Putamen (tissue), 1 donor: ENCODE data around the gene RPL3.

Experiments used
- DNase-seq: peaks from one replicate; pipeline ENCODE4 v3.0.0-alpha.2; 2016; ENCODE audit warnings: low spot score

Gene RPL3

DNA sequence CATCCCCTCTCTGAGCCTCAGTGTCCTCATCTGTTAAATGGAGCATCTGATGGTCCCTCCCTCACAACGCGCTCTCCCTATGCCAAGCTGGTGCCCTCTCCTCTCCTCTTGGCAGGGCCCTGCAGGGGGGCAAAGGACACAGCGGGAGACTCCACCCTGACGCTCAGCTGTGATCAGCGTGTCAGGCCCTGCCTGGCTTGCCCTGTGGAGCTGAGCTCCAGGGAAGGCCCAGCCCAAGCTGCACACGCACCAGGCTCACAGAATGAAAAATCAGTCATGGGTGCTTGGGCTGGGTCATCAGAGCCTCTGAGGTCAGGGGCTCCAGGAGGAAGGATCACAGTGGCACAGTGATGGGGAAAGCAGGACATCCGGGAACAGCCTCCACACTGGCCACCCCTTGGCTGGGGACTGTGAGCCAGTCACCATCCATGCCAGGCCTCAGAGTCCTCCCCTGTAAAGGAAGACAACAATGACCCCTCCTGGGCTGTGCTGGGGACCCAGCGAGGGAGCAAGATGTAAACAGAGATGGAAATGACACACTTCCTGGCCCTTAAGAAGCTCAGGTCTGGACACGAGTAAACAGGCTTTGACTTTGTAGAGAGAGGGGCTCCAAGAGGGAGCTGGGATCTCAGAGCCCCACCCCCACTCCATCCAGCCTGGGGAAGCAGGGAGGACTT, 36.6 kb downstream of the RPL3 start:
- DNase-seq: no peak

- DNase-seq: no peak
Observed at GRCh38 chr22:39281126-39281525, 38.3 kb downstream of the RPL3 start.

DNA sequence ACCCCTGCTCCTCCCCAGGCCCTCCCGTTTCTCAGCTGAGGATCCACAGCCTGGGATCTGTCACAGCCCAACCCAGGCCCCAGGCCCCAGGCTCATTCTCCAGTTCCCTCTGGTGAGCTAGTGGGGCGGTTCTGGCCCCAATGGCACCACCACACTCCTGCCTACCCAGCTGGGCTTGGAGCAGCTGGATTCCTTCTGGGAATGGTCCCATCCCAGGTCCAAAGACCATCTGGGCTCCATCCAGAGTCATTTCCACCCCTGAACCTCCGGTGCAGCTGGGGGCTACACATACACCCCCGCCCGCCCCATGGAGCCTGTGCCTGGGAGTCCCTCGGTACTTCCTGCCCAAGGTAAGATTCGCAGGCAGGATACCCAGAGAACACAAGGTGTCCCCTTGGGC, 39.2 kb downstream of the RPL3 start:
- no peak for DNase-seq

DNA sequence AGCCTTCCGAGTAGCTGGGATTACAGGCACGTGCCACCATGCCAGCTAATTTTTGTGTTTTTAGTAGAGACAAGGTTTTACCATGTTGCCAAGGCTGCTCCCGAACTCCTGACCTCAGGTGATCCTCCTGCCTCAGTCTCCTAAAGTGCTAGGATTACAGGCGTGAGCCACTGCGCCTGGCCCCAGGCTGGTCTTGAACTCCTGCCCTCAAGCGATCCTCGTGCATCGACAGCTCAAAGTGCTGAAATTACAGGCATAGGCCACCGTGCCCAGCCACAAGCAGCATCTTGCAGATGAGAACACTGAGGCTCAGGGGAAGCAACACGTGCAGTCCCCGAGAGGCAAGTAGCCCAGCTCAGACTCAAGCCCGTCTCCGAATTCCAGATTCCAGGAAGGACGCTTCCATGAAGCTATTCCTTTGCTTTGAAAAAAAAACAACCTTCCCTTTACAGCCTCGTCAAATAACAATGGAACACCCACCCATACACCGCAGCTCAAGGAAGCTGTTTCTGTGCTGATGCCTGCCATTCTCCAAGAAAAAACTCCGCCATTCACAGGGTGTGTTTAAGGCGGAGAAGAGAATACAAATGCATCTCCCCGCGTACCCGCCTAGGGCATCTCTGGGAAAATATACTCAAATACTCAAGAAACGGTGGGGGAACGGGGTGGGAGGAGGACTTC, 40.1 kb downstream of the RPL3 start:
- no peak for DNase-seq

DNA sequence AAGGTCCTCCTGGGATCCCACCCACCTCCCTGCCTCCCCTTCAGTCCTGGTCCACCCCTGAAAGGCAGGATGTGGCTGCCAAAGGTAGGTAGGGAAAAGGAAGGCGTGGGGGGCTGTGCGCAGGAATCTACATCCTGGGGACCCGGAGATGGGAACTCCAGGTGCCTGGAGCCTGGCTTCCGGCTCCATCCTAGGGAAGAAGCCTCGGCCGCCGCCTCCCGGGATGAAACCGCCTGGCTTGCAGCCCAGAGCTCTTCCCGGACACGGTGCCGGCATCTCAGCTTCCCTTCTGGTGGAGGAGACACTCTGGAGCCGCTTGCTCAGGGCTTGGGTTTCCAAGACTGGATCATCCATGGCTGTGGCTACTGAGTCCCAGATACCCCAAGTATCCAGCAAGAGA, 41.4 kb downstream of the RPL3 start:
- no peak for DNase-seq

DNA sequence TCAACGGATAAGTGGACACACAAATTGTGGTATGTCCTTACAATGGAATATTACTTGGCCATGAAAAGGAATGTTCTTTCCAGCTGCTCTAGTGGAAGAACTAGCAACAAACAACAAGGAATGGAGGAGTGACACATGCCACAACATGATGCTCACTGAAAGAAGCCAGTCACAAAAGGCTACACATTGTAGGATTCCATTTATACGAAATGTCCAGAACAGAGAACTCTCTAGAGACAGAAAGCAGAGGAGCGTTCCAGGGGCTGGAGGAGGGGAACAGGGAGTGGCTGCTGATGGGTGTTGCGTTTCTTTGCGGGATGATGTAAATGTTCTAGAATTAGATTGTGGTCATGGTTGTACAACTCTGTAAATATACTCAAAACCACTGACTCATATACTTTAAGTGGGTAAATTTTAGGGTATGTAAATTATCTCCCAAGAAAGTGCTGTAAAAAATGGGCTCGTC, 42.2 kb downstream of the RPL3 start:
- DNase-seq: no peak

DNA sequence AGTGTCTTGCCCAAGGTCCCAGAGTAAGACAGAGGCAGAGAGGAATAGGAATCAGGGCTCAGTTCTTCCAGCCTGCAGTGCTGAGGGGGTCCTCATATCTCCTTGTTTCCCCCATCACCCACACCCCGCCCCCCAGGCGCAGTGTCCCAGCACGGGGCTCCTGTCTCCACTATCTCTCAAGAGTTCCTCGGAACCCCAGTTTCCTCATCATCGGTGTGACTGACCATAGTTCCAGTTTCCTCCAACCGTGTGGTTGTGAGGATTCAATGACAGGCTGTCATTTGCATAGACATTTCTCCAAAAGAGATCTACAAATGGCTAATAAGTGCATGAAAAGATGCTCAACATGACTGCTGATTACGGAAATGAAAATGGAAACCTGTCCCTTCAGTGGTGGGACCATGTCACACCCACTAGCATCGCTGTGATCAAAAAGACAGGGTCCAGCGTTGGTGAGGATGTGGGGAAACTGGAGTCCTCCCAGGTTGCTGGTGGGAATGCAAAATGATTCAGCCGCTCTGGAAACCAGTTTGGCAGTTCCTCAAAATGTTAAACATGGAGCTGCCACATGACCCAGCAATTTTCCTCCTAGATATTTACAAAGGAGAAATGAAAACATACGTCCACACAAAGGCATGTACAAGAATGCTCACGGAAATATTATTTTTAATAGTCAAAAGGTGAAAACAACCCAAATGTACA, 42.8 kb downstream of the RPL3 start:
- DNase-seq: no peak

GRCh38 chr22:39275814-39276439, 43.5 kb downstream of the RPL3 start:
- DNase-seq: no peak

DNA sequence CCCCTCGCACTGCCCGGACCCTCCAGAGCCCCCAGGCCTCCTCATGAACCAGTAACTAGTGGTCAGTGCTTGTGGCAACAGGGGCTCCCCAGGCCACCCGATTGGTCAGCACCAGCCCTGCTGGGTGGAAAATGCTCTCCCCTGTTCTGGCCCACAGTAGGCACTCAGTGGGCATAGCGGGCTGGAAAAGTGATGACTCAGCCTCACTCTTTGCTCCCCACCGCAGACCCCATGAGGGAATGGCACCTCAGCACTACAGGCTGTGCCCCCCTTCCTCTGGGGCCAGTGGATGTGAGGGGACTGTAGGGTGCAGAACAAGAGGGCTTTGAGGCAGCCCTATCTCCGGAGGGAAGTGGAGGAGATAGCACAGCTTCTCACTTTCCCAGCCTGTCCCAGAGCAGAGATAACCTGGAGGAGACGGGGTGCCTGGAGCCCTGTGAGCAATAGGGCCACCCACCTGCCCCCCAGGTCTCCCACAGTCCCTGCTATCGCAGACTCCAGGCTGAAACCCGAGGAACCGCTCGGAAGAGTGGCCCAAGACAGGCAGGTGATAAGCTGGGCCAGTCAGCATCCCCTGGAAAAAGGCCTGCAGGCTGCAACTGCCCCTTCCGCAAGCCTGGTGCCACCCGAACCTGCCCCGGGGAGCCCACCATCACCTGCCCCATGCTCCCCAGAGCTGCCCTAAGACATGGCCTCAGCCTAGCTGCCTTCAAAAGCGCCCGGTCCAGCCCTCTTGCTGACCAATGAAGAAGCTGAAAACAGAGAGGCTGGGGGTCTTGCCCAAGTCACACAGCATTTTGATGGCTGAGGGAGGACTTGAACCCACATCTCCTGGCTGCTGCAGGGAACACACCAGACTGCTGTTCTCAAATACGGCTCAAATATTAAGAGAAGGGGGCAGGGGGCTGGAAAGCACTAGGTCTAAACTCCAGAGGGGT, 45.2 kb downstream of the RPL3 start:
- DNase-seq: no peak

- DNase-seq: no peak
Observed at GRCh38 chr22:39270792-39271191, 48.6 kb downstream of the RPL3 start.

DNA sequence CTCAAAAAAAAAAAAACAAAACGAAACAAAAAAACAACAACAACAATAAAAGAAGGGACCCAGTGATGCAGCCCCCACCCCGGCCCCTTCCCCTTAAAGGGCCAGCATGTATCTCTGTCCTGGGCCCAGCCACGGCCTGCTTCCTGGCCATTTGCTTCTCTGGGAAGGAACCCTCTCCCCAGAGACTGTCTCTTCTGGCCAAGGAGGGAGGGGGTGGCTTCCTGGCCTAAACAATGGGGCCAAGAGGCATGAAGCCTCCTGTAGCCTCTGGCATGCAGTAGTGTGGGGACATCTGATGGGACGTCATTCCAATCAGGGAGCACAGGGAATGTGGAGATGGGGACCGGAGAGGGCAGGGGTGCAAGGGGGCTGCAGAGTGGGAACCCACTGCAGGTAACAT, 49.1 kb downstream of the RPL3 start:
- no peak for DNase-seq

GRCh38 chr22:39269095-39269790, 50.2 kb downstream of the RPL3 start:
- DNase-seq: no peak

- DNase-seq: no peak
Observed at GRCh38 chr22:39268645-39269044, 50.8 kb downstream of the RPL3 start.

GRCh38 chr22:39267974-39268373, 51.4 kb downstream of the RPL3 start:
- no peak for DNase-seq

- DNase-seq: no peak
Observed at GRCh38 chr22:39266398-39267030, 52.9 kb downstream of the RPL3 start.

DNA sequence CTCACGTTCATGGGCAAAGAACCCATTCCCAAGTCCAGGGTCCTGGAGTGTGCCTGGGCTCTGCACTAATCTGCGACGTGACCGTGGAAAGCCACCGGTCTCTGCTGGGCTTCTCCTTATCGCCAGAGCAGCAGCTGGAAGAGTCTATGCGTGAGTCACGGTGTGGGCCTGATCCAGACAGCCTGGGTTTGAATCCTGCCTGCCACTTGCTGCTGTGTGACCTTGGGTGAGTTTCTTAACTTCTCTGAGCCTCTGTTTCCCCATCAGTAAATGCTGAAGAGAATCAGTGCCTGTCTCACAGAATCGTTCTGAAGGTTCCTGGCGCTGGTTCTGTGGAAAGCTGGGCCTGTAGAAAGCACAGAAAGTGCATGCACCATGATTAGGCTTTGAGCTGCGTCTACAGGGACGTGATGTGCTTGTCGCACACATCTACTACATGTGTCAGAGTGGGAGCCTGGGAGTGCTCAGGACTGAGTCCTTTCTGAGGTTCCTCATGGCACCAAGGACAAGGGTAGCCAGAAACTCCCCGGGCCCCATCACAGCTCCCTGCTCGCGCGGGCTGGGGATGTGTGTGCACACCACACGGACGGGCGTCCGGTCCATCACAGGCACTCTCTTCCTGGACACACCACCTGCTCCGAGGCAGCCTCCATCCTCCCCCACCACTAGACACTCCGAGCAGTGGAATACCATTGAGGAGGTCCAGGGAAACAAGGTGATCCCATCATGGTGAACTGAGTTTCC, 54.1 kb downstream of the RPL3 start:
- DNase-seq: no peak

- DNase-seq: no peak
Observed at GRCh38 chr22:39264349-39265038, 54.9 kb downstream of the RPL3 start.

- DNase-seq: no peak
Observed at GRCh38 chr22:39263626-39264348, 55.6 kb downstream of the RPL3 start.
